H1 (cell line): ENCODE measurements around the gene PIWIL1. TPM values are rescaled to one million over a fixed set of nuclear protein-coding genes. Genes with fewer than 3 reads are reported as not detected.

ENCODE experiments used
- CTCF ChIA-PET: fragments of 300-600 bp; sonication (Branson Sonifier 250); formaldehyde crosslinking; loops from one replicate; lab custom pipeline; 2021; ENCODE audit not compliant: partially characterized antibody; lab: Charles Lee
- POLR2A ChIA-PET: fragments of 300-600 bp; sonication (Branson Sonifier 250); formaldehyde crosslinking; loops from one replicate; lab custom pipeline; 2021; ENCODE audit warnings: inconsistent platforms; ENCODE audit not compliant: partially characterized antibody; lab: Charles Lee
- DNase-seq, 2 experiments: peaks; one replicate each; pipeline versions ENCODE4 v3.0.0 to v3.0.0-alpha.2; 2010 to 2022; ENCODE audit warnings: low spot score in 2 of 2, low read depth in 1 of 2, mixed read lengths in 1 of 2
- FAIRE-seq: peaks from 2 replicates; lab custom pipeline; 2011; peaks lifted over from hg19 to GRCh38; lab: Jason Lieb, UNC
- H2AFZ ChIP-seq: 2 replicates; pipeline ENCODE4 v1.8.1; 2012; ENCODE audit warnings: low read length, inconsistent platforms
- H2AK5ac ChIP-seq: 2 replicates; pipeline ENCODE4 v1.6.1; 2013; ENCODE audit warnings: low read depth, low read length
- H2BK120ac ChIP-seq: replicated peaks from 2 replicates; pipeline ENCODE3; 2013; ENCODE audit warnings: low read depth, low read length, inconsistent platforms
- H2BK12ac ChIP-seq: 2 replicates; pipeline ENCODE4 v1.6.1; 2013; ENCODE audit warnings: low read depth, low read length
- H2BK15ac ChIP-seq: 2 replicates; pipeline ENCODE4 v1.6.1; 2013; ENCODE audit warnings: low read length
- H2BK20ac ChIP-seq: 2 replicates; pipeline ENCODE4 v1.6.1; 2013; ENCODE audit warnings: low read length
- H2BK5ac ChIP-seq: 2 replicates; pipeline ENCODE4 v1.6.1; 2013; ENCODE audit warnings: low read depth, low read length
- H3K14ac ChIP-seq: 2 replicates; pipeline ENCODE4 v1.6.1; 2013; ENCODE audit warnings: inconsistent platforms; ENCODE audit not compliant: insufficient read length
- H3K18ac ChIP-seq: 2 replicates; pipeline ENCODE4 v1.6.1; 2013; ENCODE audit warnings: low read length; ENCODE audit errors: extremely low read depth
- H3K23ac ChIP-seq: 2 replicates; pipeline ENCODE4 v1.6.1; 2013; ENCODE audit warnings: inconsistent platforms; ENCODE audit not compliant: insufficient read length
- H3K23me2 ChIP-seq: 2 replicates; pipeline ENCODE4 v1.6.1; 2013; ENCODE audit warnings: low read depth, low read length
- H3K27ac ChIP-seq: 2 replicates; pipeline ENCODE4 v1.6.1; 2011; ENCODE audit warnings: low read depth, low read length, inconsistent platforms
- H3K27me3 ChIP-seq, 4 experiments: replicated peaks in 1 of 4; 1 replicate in 1 of 4; 2 replicates in 3 of 4; pipeline versions ENCODE4 v1.6.1 to v1.8.1; 2011 to 2013; ENCODE audit warnings: low read length in 3 of 4, mild to moderate bottlenecking in 3 of 4, inconsistent platforms in 2 of 4, mixed read lengths in 2 of 4, moderate library complexity in 1 of 4; ENCODE audit not compliant: control insufficient read depth in 3 of 4, insufficient read depth in 3 of 4; ENCODE audit errors: extremely low read depth in 1 of 4
- H3K36me3 ChIP-seq, 4 experiments: 2 replicates each; pipeline versions ENCODE4 v1.6.1 to v1.8.1; 2011 to 2013; ENCODE audit warnings: mild to moderate bottlenecking in 4 of 4, low read length in 3 of 4, moderate library complexity in 2 of 4, control low read depth in 1 of 4, inconsistent platforms in 1 of 4; ENCODE audit not compliant: insufficient read depth in 4 of 4, control insufficient read depth in 2 of 4
- H3K4ac ChIP-seq: replicated peaks from 2 replicates; pipeline ENCODE3; 2013; ENCODE audit warnings: low read length, low read depth, mixed read lengths, inconsistent platforms; ENCODE audit not compliant: insufficient read length
- H3K4me1 ChIP-seq, 4 experiments: replicated peaks in 1 of 4; 1 replicate in 1 of 4; 2 replicates in 3 of 4; pipeline versions ENCODE4 v1.6.1 to v1.8.1; 2011 to 2013; ENCODE audit warnings: low read length in 3 of 4, inconsistent platforms in 2 of 4, mixed read lengths in 1 of 4; ENCODE audit not compliant: insufficient read depth in 4 of 4, control insufficient read depth in 3 of 4
- H3K4me2 ChIP-seq, 2 experiments: 2 replicates each; pipeline versions ENCODE4 v1.6.1 to v1.8.1; 2011 to 2013; ENCODE audit warnings: low read depth in 2 of 2, low read length in 2 of 2, control low read depth in 1 of 2, inconsistent platforms in 1 of 2, mild to moderate bottlenecking in 1 of 2; ENCODE audit not compliant: insufficient read depth in 1 of 2
- H3K4me3 ChIP-seq, 4 experiments: fragments of 200-600, 300-600 bp in 1 of 4; sonication (generic), shearing (Covaris generic), sonication (Bioruptor Twin) in 1 of 4; 2 replicates each; pipeline versions ENCODE4 v1.5.1 to v1.8.1; 2011 to 2016; ENCODE audit warnings: low read length in 4 of 4, low read depth in 3 of 4, control low read depth in 2 of 4, inconsistent platforms in 2 of 4, mild to moderate bottlenecking in 2 of 4, mixed read lengths in 1 of 4, moderate library complexity in 1 of 4; ENCODE audit not compliant: insufficient read depth in 2 of 4; ENCODE audit errors: extremely low read depth in 1 of 4
- H3K56ac ChIP-seq: replicated peaks from 2 replicates; pipeline ENCODE3; 2013; ENCODE audit warnings: low read depth, mild to moderate bottlenecking, mixed read lengths, low read length, inconsistent platforms; ENCODE audit not compliant: insufficient read length
- H3K79me1 ChIP-seq: 2 replicates; pipeline ENCODE4 v1.6.1; 2013; ENCODE audit warnings: low read depth, low read length, control low read depth
- H3K79me2 ChIP-seq, 2 experiments: 2 replicates each; pipeline versions ENCODE4 v1.6.1 to v1.8.1; 2012 to 2013; ENCODE audit warnings: low read length in 2 of 2, mild to moderate bottlenecking in 2 of 2, inconsistent platforms in 1 of 2; ENCODE audit not compliant: insufficient read depth in 2 of 2, control insufficient read depth in 1 of 2
- H3K9ac ChIP-seq, 4 experiments: replicated peaks in 1 of 4; 1 replicate in 1 of 4; 2 replicates in 3 of 4; pipeline versions ENCODE4 v1.6.1 to v1.8.1; 2011 to 2013; ENCODE audit warnings: low read depth in 3 of 4, low read length in 3 of 4, control low read depth in 2 of 4, mild to moderate bottlenecking in 2 of 4, moderate library complexity in 2 of 4, inconsistent platforms in 1 of 4; ENCODE audit errors: extremely low read depth in 1 of 4
- H3K9me3 ChIP-seq, 2 experiments: 2 replicates each; pipeline versions ENCODE4 v1.6.1 to v1.8.1; 2012 to 2013; ENCODE audit warnings: mild to moderate bottlenecking in 2 of 2, moderate library complexity in 2 of 2, control low read depth in 1 of 2, inconsistent platforms in 1 of 2, low read depth in 1 of 2, low read length in 1 of 2, mixed read lengths in 1 of 2; ENCODE audit not compliant: insufficient read depth in 2 of 2
- H4K20me1 ChIP-seq, 2 experiments: replicated peaks in 1 of 2; 2 replicates each; pipeline versions ENCODE3 to v1.8.1; 2011 to 2013; ENCODE audit warnings: inconsistent platforms in 2 of 2, low read length in 2 of 2, mild to moderate bottlenecking in 1 of 2; ENCODE audit not compliant: insufficient read depth in 2 of 2, control insufficient read depth in 1 of 2
- H4K5ac ChIP-seq: 2 replicates; pipeline ENCODE4 v1.6.1; 2013; ENCODE audit warnings: low read length, low read depth, mixed read lengths, inconsistent platforms; ENCODE audit not compliant: insufficient read length
- H4K8ac ChIP-seq: 2 replicates; pipeline ENCODE4 v1.8.0; 2013; ENCODE audit warnings: mild to moderate bottlenecking, moderate library complexity, low read length, inconsistent platforms; ENCODE audit not compliant: insufficient read depth; ENCODE audit errors: extremely low read depth
- H4K91ac ChIP-seq: replicated peaks from 2 replicates; pipeline ENCODE3; 2013; ENCODE audit warnings: low read length, mixed read lengths, inconsistent platforms; ENCODE audit not compliant: insufficient read length
- EGR1 ChIP-seq: IDR thresholded peaks from 2 replicates; pipeline ENCODE4 v1.6.1; 2011; ENCODE audit warnings: low read depth, low read length, borderline replicate concordance
- WGBS, 2 experiments: shearing (Covaris generic) in 1 of 2; methylation state at CpG; one replicate each; pipeline versions ENCODE4 v1.1.6 to v1.1.7; 2013 to 2015; ENCODE audit warnings: low lambda C conversion rate in 2 of 2, mixed read lengths in 2 of 2, inconsistent platforms in 1 of 2, low coverage in 1 of 2, missing lambda C conversion rate in 1 of 2; ENCODE audit not compliant: insufficient replicate concordance in 2 of 2, insufficient coverage in 1 of 2, insufficient read length in 1 of 2; ENCODE audit errors: extremely low coverage in 1 of 2, missing lambda C conversion rate in 1 of 2; 5-methylcytosine and 5-hydroxymethylcytosine counted together
- polyA plus RNA-seq, 7 experiments: library from polyadenylated mRNA; depleted of rRNA in 3 of 7; stranded (reverse) in 5 of 7; unstranded in 2 of 7; fragments of >200 nt in 5 of 7; fragments of 200-250 nt in 2 of 7; gene quantifications; 1 replicate in 5 of 7; 2 replicates in 1 of 7; 4 replicates in 1 of 7; pipeline versions ENCODE4 v1.2.1 to v1.2.3, GENCODE V29; 2011 to 2013; ENCODE audit warnings: missing spikeins in 2 of 7, mixed read lengths in 2 of 7
- total RNA-seq: library from RNA; stranded (reverse); fragmentation: NEBNext Ultra II Directional; extraction: Animal tissue kit (Norgen Biotek cat#: 25700); gene quantifications from 2 replicates; pipeline ENCODE4 v1.2.1, GENCODE V29; 2021

Gene PIWIL1
- total and polyA plus RNA-seq, 2 of the 8 experiments (the other 6 are each of a cell fraction or from before 2014, with no cell fraction given) = not detected

GRCh38 chr12:130364578-130364977, 26.9 kb downstream of the PIWIL1 start:
- Histone ChIP-seq H3K36me3 (no peaks in the 10 kb centered on the region), H2AK5ac (no peak overlapping the region), H2AFZ (no peak overlapping the region), H4K91ac (no peak overlapping the region), H2BK20ac (no peak overlapping the region), H3K23me2 (no peaks in the 10 kb centered on the region), H3K14ac (no peak overlapping the region), H2BK15ac (no peak overlapping the region), H3K4ac (no peak overlapping the region), H2BK120ac (no peak overlapping the region), H2BK5ac (no peak overlapping the region), H4K8ac (no peak overlapping the region), H3K79me1 (no peaks in the 10 kb centered on the region), H3K9ac (no peak overlapping the region), H3K23ac (no peak overlapping the region), H3K9me3 (no peaks in the 10 kb centered on the region), H3K4me2 (no peak overlapping the region), H3K27me3 (no peaks in the 10 kb centered on the region; a peak in 2 of 7 replicates), H2BK12ac (no peak overlapping the region), H3K18ac (no peak overlapping the region), H3K4me3 (no peak overlapping the region), H4K5ac (no peak overlapping the region), H3K4me1 (no peaks in the 10 kb centered on the region), H3K56ac (no peak overlapping the region), H3K27ac (no peak overlapping the region), H3K79me2 (no peaks in the 10 kb centered on the region), H4K20me1 (no peaks in the 10 kb centered on the region)
- FAIRE-seq = no peak
- 95% methylated on average over 2 of the region's 2 CpGs; no CpG with 5 or more reads in 1 of the 2 experiments for WGBS, 2 experiments
- ChIA-PET POLR2A (no interaction called here), CTCF (no interaction called here)
- no peak for DNase-seq
- no peak for TF ChIP-seq EGR1
